Measurements from ENCODE around the gene CFAP97D1.

DNA sequence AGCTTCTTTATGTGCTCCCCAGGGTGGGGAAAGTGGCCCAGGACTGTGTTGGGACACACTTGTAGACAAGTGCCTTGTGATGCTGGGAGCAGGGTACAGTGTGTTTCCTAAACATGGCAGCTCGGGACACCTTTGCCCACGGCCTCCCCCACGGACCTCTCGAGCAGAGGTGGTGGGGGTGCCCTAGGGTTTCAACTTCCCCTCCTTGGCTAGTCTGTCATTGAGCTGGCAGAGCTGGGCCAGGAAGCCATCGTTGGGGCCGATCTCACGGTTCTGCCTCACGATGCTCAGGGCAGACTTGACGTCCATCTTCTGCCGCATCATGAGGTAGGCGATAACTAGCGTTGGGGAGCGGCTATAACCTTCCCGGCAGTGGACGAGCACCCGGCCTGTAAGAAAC lies 10.8 kb upstream of the CFAP97D1 start:
- no peak for TF ChIP-seq POLR2A (IDR thresholded peaks at IDR 0.05)
- TF ChIP-seq, protein P1, sequence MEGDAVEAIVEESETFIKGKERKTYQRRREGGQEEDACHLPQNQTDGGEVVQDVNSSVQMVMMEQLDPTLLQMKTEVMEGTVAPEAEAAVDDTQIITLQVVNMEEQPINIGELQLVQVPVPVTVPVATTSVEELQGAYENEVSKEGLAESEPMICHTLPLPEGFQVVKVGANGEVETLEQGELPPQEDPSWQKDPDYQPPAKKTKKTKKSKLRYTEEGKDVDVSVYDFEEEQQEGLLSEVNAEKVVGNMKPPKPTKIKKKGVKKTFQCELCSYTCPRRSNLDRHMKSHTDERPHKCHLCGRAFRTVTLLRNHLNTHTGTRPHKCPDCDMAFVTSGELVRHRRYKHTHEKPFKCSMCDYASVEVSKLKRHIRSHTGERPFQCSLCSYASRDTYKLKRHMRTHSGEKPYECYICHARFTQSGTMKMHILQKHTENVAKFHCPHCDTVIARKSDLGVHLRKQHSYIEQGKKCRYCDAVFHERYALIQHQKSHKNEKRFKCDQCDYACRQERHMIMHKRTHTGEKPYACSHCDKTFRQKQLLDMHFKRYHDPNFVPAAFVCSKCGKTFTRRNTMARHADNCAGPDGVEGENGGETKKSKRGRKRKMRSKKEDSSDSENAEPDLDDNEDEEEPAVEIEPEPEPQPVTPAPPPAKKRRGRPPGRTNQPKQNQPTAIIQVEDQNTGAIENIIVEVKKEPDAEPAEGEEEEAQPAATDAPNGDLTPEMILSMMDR (IDR thresholded peaks at IDR 0.05), result no peak
